Lower lobe of right lung (tissue), 2 donors: ENCODE measurements around the gene TMEM217. TPM values are rescaled to one million over a fixed set of nuclear protein-coding genes. Genes with fewer than 3 reads are reported as not detected.

Experiments used
- ATAC-seq, 2 donors: fragments of 200-7000 bp; cut with Tn5 transposase; one replicate each; pipeline ENCODE4 v1.9.1; 2020 to 2022; ENCODE audit warnings: mild to moderate bottlenecking in 2 of 2, moderate library complexity in 2 of 2
- DNase-seq: peaks from one replicate; pipeline ENCODE4 v3.0.0-alpha.2; 2020
- H3K27ac ChIP-seq: fragments of 200-600 bp; one replicate; pipeline ENCODE4 v1.8.0; 2022
- H3K27me3 ChIP-seq: fragments of 200-600 bp; one replicate; pipeline ENCODE4 v1.8.0; 2022; ENCODE audit warnings: low read depth
- H3K36me3 ChIP-seq: fragments of 200-600 bp; one replicate; pipeline ENCODE4 v1.8.0; 2022; ENCODE audit warnings: mild to moderate bottlenecking
- H3K4me1 ChIP-seq: fragments of 200-600 bp; one replicate; pipeline ENCODE4 v1.8.0; 2022
- H3K4me3 ChIP-seq: fragments of 200-600 bp; one replicate; pipeline ENCODE4 v1.8.0; 2022; ENCODE audit warnings: mild to moderate bottlenecking
- H3K9me3 ChIP-seq: fragments of 200-600 bp; one replicate; pipeline ENCODE4 v1.8.0; 2022
- intact Hi-C: fragments of 100-400 bp; cut with DNase I; formaldehyde crosslinking; loops from one replicate; pipeline ENCODE4 v1.11.0; 2022
- total RNA-seq: library from RNA; stranded (reverse); fragmentation: NEBNext Ultra II Directional; extraction: Animal tissue kit (Norgen Biotek cat#: 25700); gene quantifications from one replicate; pipeline ENCODE4 v1.2.1, GENCODE V29; 2021
- TF ChIP-seq, protein P1 (sequence below): fragments of 200-600 bp; IDR thresholded peaks from one replicate; pipeline ENCODE4 v1.8.0; 2022; ENCODE audit warnings: antibody characterized with exemption, mild to moderate bottlenecking
- donor health status: DM: no; HTN: yes; CAD: no; lungs with severe emphysema.

TMEM217 gene
- total RNA-seq, 1 donor from 2014 or later: 1.1 TPM

DNA sequence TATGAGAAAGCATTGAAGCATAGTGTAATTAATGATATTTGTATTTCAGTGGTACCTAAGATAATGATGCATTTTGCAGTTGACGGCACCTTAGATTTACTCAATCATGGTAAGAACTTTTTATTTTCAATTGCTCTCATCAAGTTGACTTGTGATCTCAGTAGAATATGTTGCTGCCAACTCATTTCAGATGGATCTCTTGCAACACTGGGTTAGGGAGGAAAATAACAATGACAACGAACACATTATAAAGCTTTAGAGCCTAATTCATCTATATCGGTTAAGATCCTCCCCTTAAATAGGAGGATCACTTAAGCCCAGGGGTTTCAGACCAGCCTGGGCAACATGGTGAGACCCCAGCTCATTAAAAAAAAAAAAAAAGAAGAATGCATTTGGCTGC, 18.4 kb downstream of the TMEM217 start:
- TF ChIP-seq, protein P1, sequence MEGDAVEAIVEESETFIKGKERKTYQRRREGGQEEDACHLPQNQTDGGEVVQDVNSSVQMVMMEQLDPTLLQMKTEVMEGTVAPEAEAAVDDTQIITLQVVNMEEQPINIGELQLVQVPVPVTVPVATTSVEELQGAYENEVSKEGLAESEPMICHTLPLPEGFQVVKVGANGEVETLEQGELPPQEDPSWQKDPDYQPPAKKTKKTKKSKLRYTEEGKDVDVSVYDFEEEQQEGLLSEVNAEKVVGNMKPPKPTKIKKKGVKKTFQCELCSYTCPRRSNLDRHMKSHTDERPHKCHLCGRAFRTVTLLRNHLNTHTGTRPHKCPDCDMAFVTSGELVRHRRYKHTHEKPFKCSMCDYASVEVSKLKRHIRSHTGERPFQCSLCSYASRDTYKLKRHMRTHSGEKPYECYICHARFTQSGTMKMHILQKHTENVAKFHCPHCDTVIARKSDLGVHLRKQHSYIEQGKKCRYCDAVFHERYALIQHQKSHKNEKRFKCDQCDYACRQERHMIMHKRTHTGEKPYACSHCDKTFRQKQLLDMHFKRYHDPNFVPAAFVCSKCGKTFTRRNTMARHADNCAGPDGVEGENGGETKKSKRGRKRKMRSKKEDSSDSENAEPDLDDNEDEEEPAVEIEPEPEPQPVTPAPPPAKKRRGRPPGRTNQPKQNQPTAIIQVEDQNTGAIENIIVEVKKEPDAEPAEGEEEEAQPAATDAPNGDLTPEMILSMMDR: no peak
- H3K27me3 ChIP-seq: no peaks in the 10 kb centered on the region
- intact Hi-C loops: no loop called here
- no peak for ATAC-seq
- H3K27ac ChIP-seq: peak overlapping the region; percentile 40
- no peak overlapping the region for H3K4me3 ChIP-seq
- H3K4me1 ChIP-seq: peaks cover 43% of the 10 kb centered on the region
- DNase-seq: no peak
- no peaks in the 10 kb centered on the region for H3K9me3 ChIP-seq
- H3K36me3 ChIP-seq: no peaks in the 10 kb centered on the region

DNA sequence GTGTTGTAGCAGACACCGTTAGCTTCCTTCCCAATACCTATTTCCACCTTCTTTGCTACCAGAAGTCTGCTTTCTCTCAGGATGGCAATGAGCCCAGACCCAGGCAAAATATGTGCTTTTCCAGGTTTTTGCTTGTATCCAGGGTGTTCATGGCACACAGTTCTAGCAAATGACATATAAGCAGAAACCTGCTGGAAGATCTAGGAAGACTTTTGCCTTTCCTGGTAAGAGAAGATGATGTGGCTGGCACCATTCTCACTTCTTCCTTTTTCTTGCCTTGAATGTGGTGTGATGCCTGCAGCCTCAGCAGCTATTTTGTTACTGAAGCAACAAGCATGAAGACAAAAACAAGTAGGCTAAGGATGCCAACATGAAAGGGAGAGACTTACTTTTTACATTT, 19.6 kb downstream of the TMEM217 start:
- TF ChIP-seq, protein P1: no peak
- Histone ChIP-seq H3K27me3 (no peaks in the 10 kb centered on the region), H3K36me3 (no peaks in the 10 kb centered on the region), H3K4me3 (no peak overlapping the region), H3K27ac (no peak overlapping the region), H3K4me1 (peaks cover 32% of the 10 kb centered on the region), H3K9me3 (no peaks in the 10 kb centered on the region)
- DNase-seq (no peak), ATAC-seq (no peak)
- intact Hi-C loops: no loop called here

DNA sequence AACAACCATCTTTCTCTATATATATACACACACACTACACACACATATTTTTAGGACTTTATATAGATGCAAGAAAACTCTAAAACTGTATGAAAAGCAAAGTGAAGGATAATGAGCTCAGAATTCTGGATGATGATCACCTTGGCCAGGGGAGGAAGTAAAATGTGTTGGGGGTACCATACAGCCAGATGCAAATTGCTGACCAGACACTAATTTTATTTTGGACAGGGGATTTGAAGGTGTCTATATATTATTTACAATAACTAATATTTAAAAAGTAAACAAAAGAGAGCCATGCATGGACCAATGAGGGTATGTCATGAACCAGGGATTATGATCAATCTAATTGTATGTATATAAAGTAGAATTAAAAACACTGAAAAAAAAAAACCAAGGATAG, 20.2 kb downstream of the TMEM217 start:
- no peak for ATAC-seq

DNA sequence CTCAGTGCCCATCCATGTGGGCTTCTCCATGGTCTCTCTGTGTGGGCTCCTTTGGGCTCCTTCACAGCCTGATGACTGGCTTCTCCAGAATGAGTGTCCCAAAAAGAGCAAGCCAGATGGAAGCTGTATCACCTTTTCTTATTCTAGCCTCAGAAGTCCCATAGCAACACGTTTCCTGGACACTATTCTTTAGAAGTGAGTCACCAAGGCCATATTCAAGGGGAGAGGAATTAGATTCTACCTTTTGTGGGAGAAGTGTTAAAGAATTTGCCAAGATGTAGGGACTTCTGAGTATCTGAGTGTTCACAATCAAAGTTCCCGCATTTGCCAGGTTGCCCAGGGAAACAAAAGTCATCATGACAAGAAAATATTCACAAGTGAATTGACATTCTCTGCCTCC, 21.0 kb downstream of the TMEM217 start:
- DNase-seq (no peak), ATAC-seq (no peak)
- H3K27me3 ChIP-seq: no peaks in the 10 kb centered on the region
- TF ChIP-seq, protein P1: no peak
- H3K9me3 ChIP-seq: no peaks in the 10 kb centered on the region
- no peak overlapping the region for H3K4me3 ChIP-seq
- H3K27ac ChIP-seq: no peak overlapping the region
- peaks cover 17% of the 10 kb centered on the region for H3K4me1 ChIP-seq
- H3K36me3 ChIP-seq: no peaks in the 10 kb centered on the region
- intact Hi-C loops: no loop called here

More for the DNA sequence above, 20.2 kb downstream of the TMEM217 start:
- Histone ChIP-seq H3K27me3 (no peaks in the 10 kb centered on the region), H3K4me3 (no peak overlapping the region), H3K4me1 (peaks cover 26% of the 10 kb centered on the region), H3K27ac (no peak overlapping the region), H3K36me3 (no peaks in the 10 kb centered on the region), H3K9me3 (no peaks in the 10 kb centered on the region)
- intact Hi-C loops: no loop called here
- DNase-seq: no peak
- TF ChIP-seq, protein P1: no peak

DNA sequence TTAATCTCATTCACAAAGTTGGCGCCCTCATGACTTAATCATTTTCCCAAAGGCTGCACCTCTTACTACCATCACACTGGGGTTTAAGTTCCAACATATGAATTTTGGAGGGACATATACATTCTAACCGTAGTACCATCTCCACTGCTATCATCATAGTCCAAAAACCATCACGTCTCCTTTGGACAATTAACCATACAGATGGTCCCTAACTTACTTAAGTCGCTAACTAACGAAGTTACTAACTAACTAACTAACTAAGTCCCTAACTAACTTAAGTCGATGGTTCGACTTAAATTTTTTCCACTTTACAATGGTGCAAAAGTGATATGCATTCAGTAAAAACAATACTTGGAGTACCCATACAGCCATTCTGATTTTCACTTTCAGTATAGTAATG, 24.4 kb downstream of the TMEM217 start:
- Histone ChIP-seq H3K4me1 (no peaks in the 10 kb centered on the region), H3K9me3 (no peaks in the 10 kb centered on the region), H3K4me3 (no peak overlapping the region), H3K36me3 (no peaks in the 10 kb centered on the region), H3K27me3 (no peaks in the 10 kb centered on the region), H3K27ac (no peak overlapping the region)
- no peak for DNase-seq
- intact Hi-C loops: no loop called here
- TF ChIP-seq, protein P1: no peak
- no peak for ATAC-seq

DNA sequence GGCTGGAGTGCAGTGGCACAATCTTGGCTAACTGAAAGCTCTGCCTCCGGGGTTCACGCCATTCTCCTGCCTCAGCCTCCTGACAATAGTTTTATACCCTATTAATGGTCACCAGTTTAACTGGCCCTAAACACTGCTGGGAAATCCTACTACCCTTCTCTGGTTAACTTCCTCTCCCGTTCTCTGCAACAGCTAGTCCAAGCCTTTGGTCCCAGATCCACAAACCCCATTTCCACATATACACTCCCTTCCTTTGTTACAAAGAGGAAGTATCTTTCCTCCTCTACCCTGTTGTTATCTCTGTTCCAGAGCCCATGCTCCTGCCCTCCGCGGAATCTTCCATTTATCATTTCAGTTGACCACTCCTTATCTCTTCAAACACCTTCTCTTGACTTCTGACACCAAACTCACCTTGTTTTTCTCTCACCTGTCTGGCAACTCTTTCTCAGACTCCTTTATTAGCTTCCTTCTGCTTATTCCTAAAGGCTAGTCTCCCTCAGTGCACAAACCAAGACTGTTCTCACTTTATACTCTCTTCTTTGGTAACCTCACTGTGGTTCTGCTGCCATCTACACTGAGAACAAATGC, 25.4 kb downstream of the TMEM217 start:
- no peaks in the 10 kb centered on the region for H3K4me1 ChIP-seq
- ATAC-seq: peak in 1 of 2 donors; percentile 32
- no peak overlapping the region for H3K4me3 ChIP-seq
- no peaks in the 10 kb centered on the region for H3K27me3 ChIP-seq
- DNase-seq: no peak
- no peaks in the 10 kb centered on the region for H3K36me3 ChIP-seq
- TF ChIP-seq, protein P1: no peak
- H3K27ac ChIP-seq: no peak overlapping the region
- intact Hi-C loops: no loop called here
- H3K9me3 ChIP-seq: no peaks in the 10 kb centered on the region
